H9 (cell line): ENCODE measurements around the gene XXYLT1. TPM values are rescaled to one million over a fixed set of nuclear protein-coding genes. Genes with fewer than 3 reads are reported as not detected.

Source experiments
- DNase-seq: peaks from one replicate; pipeline ENCODE4 v3.0.0-alpha.2; 2017
- H2AFZ ChIP-seq: one replicate; pipeline ENCODE4 v1.6.1; 2013; ENCODE audit warnings: mild to moderate bottlenecking, low read length, control low read depth, moderate library complexity
- H2AK5ac ChIP-seq: 2 replicates; pipeline ENCODE4 v1.6.1; 2013; ENCODE audit warnings: low read length, control low read depth, mixed read lengths; ENCODE audit not compliant: insufficient read length
- H2BK120ac ChIP-seq: one replicate; pipeline ENCODE4 v1.6.1; 2013; ENCODE audit warnings: low read depth, mild to moderate bottlenecking, low read length, control low read depth, inconsistent platforms; ENCODE audit not compliant: poor library complexity, severe bottlenecking
- H2BK12ac ChIP-seq: 2 replicates; pipeline ENCODE4 v1.6.1; 2013; ENCODE audit warnings: low read length, control low read depth, mixed read lengths, low read depth; ENCODE audit not compliant: insufficient read length
- H2BK15ac ChIP-seq: 2 replicates; pipeline ENCODE4 v1.6.1; 2013; ENCODE audit warnings: low read depth, low read length, control low read depth
- H2BK20ac ChIP-seq: one replicate; pipeline ENCODE4 v1.6.1; 2013; ENCODE audit warnings: low read depth, mild to moderate bottlenecking, low read length, control low read depth, inconsistent platforms; ENCODE audit not compliant: poor library complexity, severe bottlenecking
- H2BK5ac ChIP-seq: 2 replicates; pipeline ENCODE4 v1.6.1; 2013; ENCODE audit warnings: low read length, control low read depth, mixed read lengths; ENCODE audit not compliant: insufficient read length
- H3K14ac ChIP-seq: 2 replicates; pipeline ENCODE4 v1.6.1; 2013; ENCODE audit warnings: low read length, control low read depth; ENCODE audit not compliant: insufficient read depth
- H3K18ac ChIP-seq: 2 replicates; pipeline ENCODE4 v1.6.1; 2013; ENCODE audit warnings: low read depth, mild to moderate bottlenecking, mixed read lengths, low read length, control low read depth; ENCODE audit not compliant: insufficient read length
- H3K23ac ChIP-seq: 2 replicates; pipeline ENCODE4 v1.6.1; 2013; ENCODE audit warnings: low read length, control low read depth, mixed read lengths, low read depth; ENCODE audit not compliant: insufficient read length
- H3K23me2 ChIP-seq: 2 replicates; pipeline ENCODE4 v1.6.1; 2013; ENCODE audit warnings: low read depth, mild to moderate bottlenecking, mixed read lengths, low read length, control low read depth; ENCODE audit not compliant: insufficient read length, poor library complexity, severe bottlenecking
- H3K27ac ChIP-seq: 2 replicates; pipeline ENCODE4 v1.5.1; 2013; ENCODE audit warnings: low read length, control low read depth, mixed read lengths, low read depth; ENCODE audit not compliant: insufficient read length
- H3K27me3 ChIP-seq: 2 replicates; pipeline ENCODE4 v1.6.1; 2013; ENCODE audit warnings: low read length, control low read depth, inconsistent platforms; ENCODE audit not compliant: insufficient read depth
- H3K4ac ChIP-seq: 2 replicates; pipeline ENCODE4 v1.6.1; 2013; ENCODE audit warnings: low read depth, mild to moderate bottlenecking, control low read depth, inconsistent platforms, low read length, moderate library complexity
- H3K4me1 ChIP-seq: 2 replicates; pipeline ENCODE4 v1.6.1; 2013; ENCODE audit warnings: low read length, control low read depth, inconsistent platforms; ENCODE audit not compliant: insufficient read depth
- H3K4me2 ChIP-seq: 2 replicates; pipeline ENCODE4 v1.6.1; 2013; ENCODE audit warnings: low read length, control low read depth, mixed read lengths; ENCODE audit not compliant: insufficient read length, insufficient read depth
- H3K56ac ChIP-seq: 2 replicates; pipeline ENCODE4 v1.6.1; 2013; ENCODE audit warnings: low read depth, mild to moderate bottlenecking, mixed read lengths, low read length, control low read depth; ENCODE audit not compliant: insufficient read length
- H3K79me1 ChIP-seq: 2 replicates; pipeline ENCODE4 v1.6.1; 2013; ENCODE audit warnings: low read depth, mild to moderate bottlenecking, moderate library complexity, low read length, control low read depth, inconsistent platforms; ENCODE audit not compliant: insufficient read depth, poor library complexity, severe bottlenecking
- H3K79me2 ChIP-seq: 2 replicates; pipeline ENCODE4 v1.6.1; 2013; ENCODE audit warnings: low read length, control low read depth, inconsistent platforms; ENCODE audit not compliant: insufficient read depth
- H3K9ac ChIP-seq: 2 replicates; pipeline ENCODE4 v1.6.1; 2013; ENCODE audit warnings: low read length, control low read depth, mixed read lengths; ENCODE audit not compliant: insufficient read length; ENCODE audit errors: extremely low read depth
- H3K9me3 ChIP-seq: one replicate; pipeline ENCODE4 v1.6.1; 2013; ENCODE audit warnings: low read depth, low read length, inconsistent platforms; ENCODE audit not compliant: control insufficient read depth
- H3T11ph ChIP-seq: one replicate; pipeline ENCODE4 v1.6.1; 2013; ENCODE audit warnings: mild to moderate bottlenecking, low read length, control low read depth, inconsistent platforms
- H4K20me1 ChIP-seq: one replicate; pipeline ENCODE4 v1.6.1; 2013; ENCODE audit not compliant: control insufficient read depth, insufficient read length, insufficient read depth
- H4K5ac ChIP-seq: 2 replicates; pipeline ENCODE4 v1.6.1; 2013; ENCODE audit warnings: low read depth, mild to moderate bottlenecking, mixed read lengths, low read length, control low read depth; ENCODE audit not compliant: insufficient read length
- H4K8ac ChIP-seq: replicated peaks from 2 replicates; pipeline ENCODE4 v1.6.1; 2013; ENCODE audit warnings: low read length, control low read depth, mixed read lengths, low read depth; ENCODE audit not compliant: insufficient read length
- H4K91ac ChIP-seq: 2 replicates; pipeline ENCODE4 v1.6.1; 2013; ENCODE audit warnings: low read depth, mild to moderate bottlenecking, moderate library complexity, mixed read lengths, low read length, control low read depth; ENCODE audit not compliant: insufficient read length
- H3K27ac Mint-ChIP-seq, 3 experiments: 2 replicates in 2 of 3; 3 replicates in 1 of 3; pipeline ENCODE4 v1.8.0; 2020 to 2021; ENCODE audit warnings: mixed read lengths in 3 of 3, mild to moderate bottlenecking in 1 of 3, moderate library complexity in 1 of 3
- H3K27me3 Mint-ChIP-seq: 2 replicates; pipeline ENCODE4 v1.8.0; 2021; ENCODE audit warnings: low read depth, mild to moderate bottlenecking, moderate library complexity, mixed read lengths
- H3K36me3 Mint-ChIP-seq, 3 experiments: 2 replicates in 2 of 3; 3 replicates in 1 of 3; pipeline ENCODE4 v1.8.0; 2020 to 2021; ENCODE audit warnings: low read depth in 3 of 3, mixed read lengths in 3 of 3; ENCODE audit not compliant: insufficient read depth in 1 of 3
- H3K4me1 Mint-ChIP-seq, 2 experiments: 2 replicates each; pipeline ENCODE4 v1.8.0; 2020; ENCODE audit warnings: mixed read lengths in 2 of 2
- H3K4me3 Mint-ChIP-seq, 2 experiments: 2 replicates in 1 of 2; 3 replicates in 1 of 2; pipeline ENCODE4 v1.8.0; 2020 to 2021; ENCODE audit warnings: mild to moderate bottlenecking in 2 of 2, mixed read lengths in 2 of 2, moderate library complexity in 1 of 2
- H3K9me3 Mint-ChIP-seq, 2 experiments: 2 replicates in 1 of 2; 3 replicates in 1 of 2; pipeline ENCODE4 v1.8.0; 2020; ENCODE audit warnings: mild to moderate bottlenecking in 2 of 2, mixed read lengths in 2 of 2, moderate library complexity in 1 of 2
- WGBS: extraction: QIAGEN DNeasy Blood & Tissue Kit; methylation state at CpG from one replicate; pipeline ENCODE4 v1.1.7; 2013; ENCODE audit warnings: missing lambda C conversion rate, low lambda C conversion rate, mixed read lengths; ENCODE audit not compliant: insufficient read length; ENCODE audit errors: extremely low coverage; 5-methylcytosine and 5-hydroxymethylcytosine counted together
- total RNA-seq: library from RNA; stranded (reverse); gene quantifications from 2 replicates; pipeline ENCODE4 v1.2.1, GENCODE V29; 2021
- TF ChIP-seq, protein P1 (sequence below): fragments of 200-600 bp; sonication (generic); conservative IDR thresholded peaks from 3 replicates; pipeline ENCODE4 v1.8.0; 2021; ENCODE audit warnings: antibody characterized with exemption, mild to moderate bottlenecking

The XXYLT1 gene
- total RNA-seq, 1 experiment from 2014 or later, result 22.7 TPM

DNA sequence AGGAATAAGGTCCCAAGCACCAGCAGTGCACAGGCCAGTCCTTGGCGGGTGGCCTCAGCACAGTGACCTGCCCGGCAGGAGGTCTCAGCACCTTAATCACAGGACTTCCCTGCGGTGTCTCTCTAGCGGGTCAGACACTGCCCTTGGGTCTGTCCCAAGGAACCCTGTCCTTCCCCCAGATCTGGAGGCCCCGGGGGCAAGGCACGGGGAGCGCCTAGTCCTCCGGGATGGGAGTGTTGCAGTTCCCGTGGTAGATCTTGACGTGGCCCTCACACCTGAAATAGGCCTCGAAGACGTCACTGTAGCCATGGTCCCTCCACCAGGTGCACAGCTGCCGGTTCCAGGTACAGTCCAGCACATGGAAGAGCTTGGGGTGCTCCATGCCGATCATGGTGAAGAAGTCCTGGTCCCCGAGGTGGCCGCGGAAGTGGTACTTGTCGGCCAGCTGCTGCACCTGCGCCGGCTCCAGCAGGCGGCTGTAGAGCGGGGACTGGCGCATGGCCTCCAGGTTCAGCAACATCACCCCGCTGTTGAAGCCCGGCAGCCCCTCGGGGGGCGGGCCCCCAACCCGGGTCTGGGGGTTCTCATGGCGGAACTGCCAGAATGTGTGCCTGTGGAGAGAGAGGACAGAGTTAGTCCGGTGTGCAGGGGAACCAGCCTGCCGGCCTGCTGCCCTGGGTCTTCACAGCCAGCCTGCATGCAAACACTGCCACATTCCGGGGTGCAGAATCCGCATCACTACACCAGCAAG lies 201.3 kb downstream of the XXYLT1 start:
- no peak overlapping the region for H2BK20ac ChIP-seq
- no peaks in the 10 kb centered on the region for H4K20me1 ChIP-seq
- Mint-ChIP-seq H3K4me3 (no peak overlapping the region), H3K9me3 (peaks cover 6 to 18% of the 10 kb centered on the region in 2 experiments; a peak in 3 of 5 replicates), H3K4me1 (no peaks in the 10 kb centered on the region; a peak in 1 of 4 replicates), H3K36me3 (peaks cover 29 to 45% (median 33%) of the 10 kb centered on the region in 3 experiments), H3K27me3 (no peaks in the 10 kb centered on the region), H3K27ac (no peak overlapping the region)
- H2BK5ac ChIP-seq, result no peak overlapping the region
- H3K23ac ChIP-seq, result no peak overlapping the region
- TF ChIP-seq, protein P1, sequence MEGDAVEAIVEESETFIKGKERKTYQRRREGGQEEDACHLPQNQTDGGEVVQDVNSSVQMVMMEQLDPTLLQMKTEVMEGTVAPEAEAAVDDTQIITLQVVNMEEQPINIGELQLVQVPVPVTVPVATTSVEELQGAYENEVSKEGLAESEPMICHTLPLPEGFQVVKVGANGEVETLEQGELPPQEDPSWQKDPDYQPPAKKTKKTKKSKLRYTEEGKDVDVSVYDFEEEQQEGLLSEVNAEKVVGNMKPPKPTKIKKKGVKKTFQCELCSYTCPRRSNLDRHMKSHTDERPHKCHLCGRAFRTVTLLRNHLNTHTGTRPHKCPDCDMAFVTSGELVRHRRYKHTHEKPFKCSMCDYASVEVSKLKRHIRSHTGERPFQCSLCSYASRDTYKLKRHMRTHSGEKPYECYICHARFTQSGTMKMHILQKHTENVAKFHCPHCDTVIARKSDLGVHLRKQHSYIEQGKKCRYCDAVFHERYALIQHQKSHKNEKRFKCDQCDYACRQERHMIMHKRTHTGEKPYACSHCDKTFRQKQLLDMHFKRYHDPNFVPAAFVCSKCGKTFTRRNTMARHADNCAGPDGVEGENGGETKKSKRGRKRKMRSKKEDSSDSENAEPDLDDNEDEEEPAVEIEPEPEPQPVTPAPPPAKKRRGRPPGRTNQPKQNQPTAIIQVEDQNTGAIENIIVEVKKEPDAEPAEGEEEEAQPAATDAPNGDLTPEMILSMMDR, result no peak
- H2BK12ac ChIP-seq, result no peak overlapping the region
- no peaks in the 10 kb centered on the region for H3K27me3 ChIP-seq
- H2BK15ac ChIP-seq, result no peak overlapping the region
- no peak overlapping the region for H4K8ac ChIP-seq
- no peak overlapping the region for H3K9ac ChIP-seq
- H3K14ac ChIP-seq, result no peak overlapping the region
- H3K18ac ChIP-seq, result no peak overlapping the region
- H3K9me3 ChIP-seq, result no peaks in the 10 kb centered on the region
- no peak overlapping the region for H3K27ac ChIP-seq
- H2AFZ ChIP-seq, result no peak overlapping the region
- peaks cover 2% of the 10 kb centered on the region; the same call in 1 of the 2 replicates for H3K79me2 ChIP-seq
- no peak overlapping the region for H2AK5ac ChIP-seq
- H4K5ac ChIP-seq, result no peak overlapping the region
- no peak overlapping the region for H4K91ac ChIP-seq
- H3K4me1 ChIP-seq, result no peaks in the 10 kb centered on the region
- H2BK120ac ChIP-seq, result no peak overlapping the region
- no peaks in the 10 kb centered on the region for H3K79me1 ChIP-seq
- no peak overlapping the region for H3K4me2 ChIP-seq
- no peak for DNase-seq
- H3K4ac ChIP-seq, result no peak overlapping the region
- no CpG with 5 or more reads among the region's 33 CpGs for WGBS
- H3T11ph ChIP-seq, result no peak overlapping the region
- no peak overlapping the region for H3K56ac ChIP-seq
- no peaks in the 10 kb centered on the region for H3K23me2 ChIP-seq
